HEK293 (cell line): Measurements from ENCODE around the gene ELL.

ENCODE experiments used
- CTCF ChIA-PET: fragments of 350-600 bp; formaldehyde crosslinking; extraction: SDS; loops from one replicate; lab custom pipeline; 2021; ENCODE audit warnings: antibody characterized with exemption; lab: Yijun Ruan, JAX
- POLR2A ChIA-PET: fragments of 300-600 bp; formaldehyde crosslinking; extraction: SDS; loops from one replicate; lab custom pipeline; 2020; ENCODE audit warnings: antibody characterized with exemption, inconsistent platforms; lab: Yijun Ruan, JAX
- H3K27ac ChIP-seq: fragments of 200-500 bp; sonication (Bioruptor generic); 2 replicates; pipeline ENCODE4 v1.5.1; 2014; ENCODE audit warnings: low read depth, low read length, control low read depth, inconsistent platforms; ENCODE audit errors: extremely low read depth
- H3K36me3 ChIP-seq, 2 experiments: fragments of 200-500 bp in 1 of 2; sonication (Bioruptor generic) in 1 of 2; 1 replicate in 1 of 2; 2 replicates in 1 of 2; pipeline ENCODE4 v1.5.1; 2014 to 2017; ENCODE audit warnings: inconsistent platforms in 2 of 2, low read length in 2 of 2; ENCODE audit not compliant: control insufficient read depth in 2 of 2, insufficient read depth in 1 of 2
- H3K4me1 ChIP-seq: fragments of 200-500 bp; sonication (Bioruptor generic); 2 replicates; pipeline ENCODE4 v1.5.1; 2014; ENCODE audit warnings: mild to moderate bottlenecking, low read length, inconsistent platforms; ENCODE audit not compliant: control insufficient read depth, insufficient read depth
- H3K4me3 ChIP-seq: 2 replicates; pipeline ENCODE4 v1.5.1; 2011; ENCODE audit warnings: low read depth, mild to moderate bottlenecking, control low read depth, low read length, moderate library complexity
- H3K9me3 ChIP-seq: fragments of 200-500 bp; sonication (Bioruptor generic); 2 replicates; pipeline ENCODE4 v1.5.1; 2014; ENCODE audit warnings: low read depth, low read length, inconsistent platforms; ENCODE audit not compliant: control insufficient read depth, insufficient read depth
- AEBP2 ChIP-seq: fragments of 450-650 bp; formaldehyde crosslinking; IDR thresholded peaks from 2 replicates; pipeline ENCODE4 v1.5.1; 2016; ENCODE audit warnings: missing biosample characterization, missing genetic modification characterization, borderline replicate concordance
- CTCF ChIP-seq: fragments of 450-650 bp; formaldehyde crosslinking; IDR thresholded peaks from 2 replicates; pipeline ENCODE4 v1.5.1; 2016; ENCODE audit warnings: missing biosample characterization, missing genetic modification characterization
- GLIS1 ChIP-seq: fragments of 450-650 bp; formaldehyde crosslinking; IDR thresholded peaks from 2 replicates; pipeline ENCODE4 v1.5.1; 2016; ENCODE audit warnings: missing biosample characterization, missing genetic modification characterization
- GLIS2 ChIP-seq: fragments of 450-650 bp; formaldehyde crosslinking; IDR thresholded peaks from 2 replicates; pipeline ENCODE4 v1.5.1; 2016; ENCODE audit warnings: missing biosample characterization, missing genetic modification characterization
- INSM2 ChIP-seq: fragments of 450-650 bp; formaldehyde crosslinking; IDR thresholded peaks from 2 replicates; pipeline ENCODE4 v1.5.1; 2016; ENCODE audit warnings: missing biosample characterization, missing genetic modification characterization
- KLF7 ChIP-seq: fragments of 450-650 bp; formaldehyde crosslinking; IDR thresholded peaks from 2 replicates; pipeline ENCODE4 v1.5.1; 2016; ENCODE audit warnings: missing biosample characterization, missing genetic modification characterization, borderline replicate concordance
- KLF8 ChIP-seq: fragments of 450-650 bp; formaldehyde crosslinking; IDR thresholded peaks from 2 replicates; pipeline ENCODE4 v1.5.1; 2016; ENCODE audit warnings: missing biosample characterization, missing genetic modification characterization
- PBX3 ChIP-seq: sonication (generic); formaldehyde crosslinking; IDR thresholded peaks from 2 replicates; pipeline ENCODE4 v1.8.1; 2022; ENCODE audit warnings: mild to moderate bottlenecking, moderate library complexity, missing genetic modification reagents
- REPIN1 ChIP-seq: fragments of 450-650 bp; formaldehyde crosslinking; IDR thresholded peaks from 2 replicates; pipeline ENCODE4 v1.5.1; 2017; ENCODE audit warnings: missing biosample characterization, missing genetic modification characterization, low read depth
- SP7 ChIP-seq: fragments of 450-650 bp; formaldehyde crosslinking; IDR thresholded peaks from 2 replicates; pipeline ENCODE4 v1.5.1; 2016; ENCODE audit warnings: missing biosample characterization, missing genetic modification characterization
- ZBTB49 ChIP-seq: fragments of 450-650 bp; formaldehyde crosslinking; IDR thresholded peaks from 2 replicates; pipeline ENCODE4 v1.5.1; 2016; ENCODE audit warnings: missing biosample characterization, missing genetic modification characterization, low read depth
- ZNF169 ChIP-seq: fragments of 450-650 bp; formaldehyde crosslinking; IDR thresholded peaks from 2 replicates; pipeline ENCODE4 v1.5.1; 2016; ENCODE audit warnings: missing biosample characterization, missing genetic modification characterization
- ZNF354C ChIP-seq: fragments of 450-650 bp; formaldehyde crosslinking; IDR thresholded peaks from 2 replicates; pipeline ENCODE4 v1.5.1; 2016; ENCODE audit warnings: missing biosample characterization, missing genetic modification characterization, low read depth, borderline replicate concordance
- ZNF423 ChIP-seq: fragments of 450-650 bp; formaldehyde crosslinking; IDR thresholded peaks from 2 replicates; pipeline ENCODE4 v1.5.1; 2016; ENCODE audit warnings: missing biosample characterization, missing genetic modification characterization
- ZNF473 ChIP-seq: fragments of 450-650 bp; formaldehyde crosslinking; IDR thresholded peaks from 2 replicates; pipeline ENCODE4 v1.5.1; 2017; ENCODE audit warnings: missing biosample characterization, missing genetic modification characterization
- ZNF629 ChIP-seq: fragments of 450-650 bp; formaldehyde crosslinking; IDR thresholded peaks from 2 replicates; pipeline ENCODE4 v1.5.1; 2017; ENCODE audit warnings: missing biosample characterization, missing genetic modification characterization
- ZNF654 ChIP-seq: fragments of 450-650 bp; formaldehyde crosslinking; IDR thresholded peaks from 2 replicates; pipeline ENCODE4 v1.5.1; 2016; ENCODE audit warnings: low read depth, missing biosample characterization, missing genetic modification characterization
- ZNF677 ChIP-seq: fragments of 450-650 bp; IDR thresholded peaks from 2 replicates; pipeline ENCODE4 v1.5.0; 2018; ENCODE audit warnings: missing biosample characterization, mild to moderate bottlenecking, missing genetic modification characterization, moderate library complexity
- ZNF791 ChIP-seq: fragments of 450-650 bp; formaldehyde crosslinking; IDR thresholded peaks from 2 replicates; pipeline ENCODE4 v1.5.1; 2016; ENCODE audit warnings: missing biosample characterization, missing genetic modification characterization
- ZSCAN18 ChIP-seq: fragments of 450-650 bp; formaldehyde crosslinking; IDR thresholded peaks from 2 replicates; pipeline ENCODE4 v1.5.1; 2016; ENCODE audit warnings: missing biosample characterization, missing genetic modification characterization

Gene ELL

GRCh38 chr19:18450021-18450930 is 71.6 kb downstream of the ELL start:
- H3K27ac ChIP-seq, result no peak overlapping the region
- no peaks in the 10 kb centered on the region for H3K4me1 ChIP-seq
- CTCF ChIA-PET, result interaction anchor here (0.5 to 7.5 kb wide), 28 partner anchors 8 to 1159 kb away, joined by 3 to 85 read pairs (median 4); no protein-coding TSS in a partner anchor
- POLR2A ChIA-PET, result interaction anchor here (0.9 kb wide), 1 partner anchor 138 kb away, joined by 3 read pairs; the partner anchor contains the start of gene REX1BD
- TF ChIP-seq ZNF423 (no peak), ZNF473 (tag by site-specific recombination) (no peak), ZNF169 (tag by site-specific recombination) (no peak), REPIN1 (tag by site-specific recombination) (no peak)
- H3K9me3 ChIP-seq, result no peaks in the 10 kb centered on the region
- no peak overlapping the region for H3K4me3 ChIP-seq
- H3K36me3 ChIP-seq, result peaks cover under 1 to 46% of the 10 kb centered on the region in 2 experiments; a peak in 2 of 3 replicates

GRCh38 chr19:18449552-18449951 is 72.3 kb downstream of the ELL start:
- Histone ChIP-seq H3K27ac (no peak overlapping the region), H3K4me1 (no peaks in the 10 kb centered on the region), H3K4me3 (no peak overlapping the region), H3K9me3 (no peaks in the 10 kb centered on the region), H3K36me3 (peaks cover 0 to 52% of the 10 kb centered on the region in 2 experiments; a peak in 2 of 3 replicates)
- CTCF ChIA-PET, result interaction anchor here (0.5 to 7.5 kb wide), 5 partner anchors 11 to 537 kb away, joined by 3 to 85 read pairs (median 3); no protein-coding TSS in a partner anchor
- POLR2A ChIA-PET, result no interaction called here
- TF ChIP-seq ZNF354C (no peak), ZNF654 (tag by site-specific recombination) (no peak), ZNF677 (no peak), KLF8 (tag by site-specific recombination) (no peak), GLIS2 (tag by site-specific recombination) (no peak), KLF7 (no peak), INSM2 (tag by site-specific recombination) (no peak), GLIS1 (tag by site-specific recombination) (no peak), SP7 (no peak), ZSCAN18 (tag by site-specific recombination) (no peak), AEBP2 (tag by site-specific recombination) (no peak)

GRCh38 chr19:18446811-18447359 is 75.0 kb downstream of the ELL start:
- CTCF ChIA-PET, result interaction anchor here (7.5 kb wide), 1 partner anchor 14 kb away, joined by 85 read pairs; no protein-coding TSS in a partner anchor
- H3K4me1 ChIP-seq, result no peaks in the 10 kb centered on the region
- no peak overlapping the region for H3K4me3 ChIP-seq
- H3K36me3 ChIP-seq, result peaks cover 0 to 65% of the 10 kb centered on the region in 2 experiments; a peak in 2 of 3 replicates
- H3K27ac ChIP-seq, result no peak overlapping the region
- POLR2A ChIA-PET, result no interaction called here
- no peaks in the 10 kb centered on the region for H3K9me3 ChIP-seq
- TF ChIP-seq ZNF791 (tag by site-specific recombination) (no peak), ZNF629 (no peak), CTCF (tag by site-specific recombination) (no peak), ZBTB49 (tag by site-specific recombination) (no peak), PBX3 (CRISPR knock-in tag) (no peak)
